ENCODE measurements around the gene C19orf85.
A peak's percentile ranks its signal among the peaks of the same experiment; 100 is the strongest.

C19orf85 gene

DNA sequence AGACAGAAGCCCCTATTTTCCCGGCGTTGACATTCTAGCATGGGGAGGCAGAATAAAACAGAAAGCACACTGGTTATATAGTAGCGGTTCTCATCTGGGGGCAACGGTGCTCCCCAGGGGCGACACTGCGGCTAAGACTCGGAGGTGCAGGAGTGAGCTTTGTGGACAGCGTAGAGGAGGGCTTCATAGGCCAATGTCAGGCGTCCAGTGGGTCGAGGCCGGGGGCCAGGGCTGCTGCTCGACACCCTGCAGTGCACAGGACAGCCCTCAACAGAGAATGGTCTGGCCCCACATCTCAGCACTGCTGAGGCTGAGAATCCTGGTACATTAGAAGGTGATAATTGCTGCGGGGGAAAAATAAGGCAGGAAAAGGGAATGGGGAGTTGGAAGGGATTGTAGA, 13.4 kb upstream of the C19orf85 start:
- no peak for DNase-seq (ENCODE audit: low spot score)

DNA sequence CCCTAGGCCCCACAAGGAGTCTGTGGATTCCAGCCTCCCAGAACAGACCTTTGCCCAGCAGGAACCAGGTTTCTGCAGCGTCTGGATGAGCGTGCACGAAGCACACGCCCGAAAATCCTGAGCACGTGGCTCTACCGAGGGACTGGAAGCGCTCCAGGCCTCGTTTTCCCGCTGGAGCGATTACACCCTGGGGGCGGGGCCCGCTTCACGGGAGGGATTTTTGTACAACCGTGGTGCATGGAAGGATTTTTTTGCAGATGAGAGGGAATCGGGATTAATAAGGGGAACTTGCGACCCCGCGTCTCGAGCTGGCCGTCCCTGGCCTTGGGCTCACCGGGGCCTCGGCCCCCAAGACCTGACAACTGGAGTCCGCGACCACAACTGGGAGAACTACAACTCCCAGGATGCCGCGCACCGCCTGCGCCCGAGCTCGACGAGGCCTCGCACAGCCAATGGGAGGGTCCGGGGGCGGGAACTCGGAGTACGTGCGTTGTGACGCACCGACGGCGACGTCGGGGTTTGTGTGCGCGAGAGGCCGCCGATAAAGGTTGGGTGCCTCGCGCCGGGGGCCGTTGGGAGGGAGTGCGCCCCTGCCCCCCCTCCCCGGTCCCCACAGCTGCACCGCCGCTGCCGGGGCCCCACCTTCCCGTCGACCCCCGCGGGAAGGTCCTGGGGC, 11.7 kb upstream of the C19orf85 start, which contains the start of gene ZNF628:
TSS of gene ZNF628 (plus strand) at position 518 of the 676 bp plus-strand sequence. CDS start 3,294 bp downstream, outside the sequence.
- peak; percentile 98 for DNase-seq (ENCODE audit: low spot score)

DNA sequence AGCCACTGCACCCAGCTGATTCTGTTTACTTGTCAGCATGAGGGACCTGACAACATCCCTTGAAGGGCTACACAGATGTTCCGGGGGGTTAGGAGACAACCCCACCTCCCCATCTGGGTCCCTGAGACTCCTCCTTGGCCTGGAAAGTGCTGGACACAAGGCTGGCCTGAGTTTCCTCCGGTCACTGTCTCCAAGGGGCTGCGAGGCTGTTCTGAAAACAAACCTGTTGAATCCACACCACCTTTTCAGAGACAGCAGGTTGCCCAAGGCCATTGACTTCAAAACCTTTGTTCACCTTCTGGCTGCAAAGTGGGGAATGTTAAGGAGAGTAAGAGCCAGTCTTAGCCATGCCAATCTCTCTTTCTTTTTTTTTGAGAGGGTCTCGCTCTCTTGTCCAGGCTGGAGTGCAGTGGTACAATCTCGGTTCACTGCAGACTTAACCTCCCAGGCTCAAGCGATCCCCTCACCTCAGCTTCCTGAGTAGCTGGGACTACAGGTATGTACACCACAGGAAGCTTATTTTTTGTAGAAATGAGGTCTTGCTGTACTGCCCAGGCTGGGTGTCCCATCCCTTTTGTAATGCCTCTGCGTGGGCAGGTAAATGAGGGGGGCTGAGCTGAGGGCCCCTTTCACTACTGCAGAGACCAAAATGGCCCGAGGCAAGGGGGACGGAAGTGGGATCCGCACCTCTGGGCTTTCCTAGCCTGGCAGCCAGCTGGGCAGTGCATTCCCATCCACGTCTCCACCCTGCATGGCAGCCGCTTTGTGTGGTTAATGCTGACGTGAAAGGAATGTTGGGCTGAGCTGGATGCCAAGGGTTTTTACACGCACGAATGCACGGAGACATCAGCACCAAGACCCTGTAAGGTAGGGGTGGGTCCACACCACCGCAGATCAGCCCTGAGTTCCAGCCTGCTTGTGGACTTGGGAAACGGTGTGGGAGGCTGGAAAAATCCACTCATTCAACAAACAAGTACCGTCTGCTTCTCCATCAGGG, 10.0 kb upstream of the C19orf85 start:
- DNase-seq (ENCODE audit: low spot score) = no peak

DNA sequence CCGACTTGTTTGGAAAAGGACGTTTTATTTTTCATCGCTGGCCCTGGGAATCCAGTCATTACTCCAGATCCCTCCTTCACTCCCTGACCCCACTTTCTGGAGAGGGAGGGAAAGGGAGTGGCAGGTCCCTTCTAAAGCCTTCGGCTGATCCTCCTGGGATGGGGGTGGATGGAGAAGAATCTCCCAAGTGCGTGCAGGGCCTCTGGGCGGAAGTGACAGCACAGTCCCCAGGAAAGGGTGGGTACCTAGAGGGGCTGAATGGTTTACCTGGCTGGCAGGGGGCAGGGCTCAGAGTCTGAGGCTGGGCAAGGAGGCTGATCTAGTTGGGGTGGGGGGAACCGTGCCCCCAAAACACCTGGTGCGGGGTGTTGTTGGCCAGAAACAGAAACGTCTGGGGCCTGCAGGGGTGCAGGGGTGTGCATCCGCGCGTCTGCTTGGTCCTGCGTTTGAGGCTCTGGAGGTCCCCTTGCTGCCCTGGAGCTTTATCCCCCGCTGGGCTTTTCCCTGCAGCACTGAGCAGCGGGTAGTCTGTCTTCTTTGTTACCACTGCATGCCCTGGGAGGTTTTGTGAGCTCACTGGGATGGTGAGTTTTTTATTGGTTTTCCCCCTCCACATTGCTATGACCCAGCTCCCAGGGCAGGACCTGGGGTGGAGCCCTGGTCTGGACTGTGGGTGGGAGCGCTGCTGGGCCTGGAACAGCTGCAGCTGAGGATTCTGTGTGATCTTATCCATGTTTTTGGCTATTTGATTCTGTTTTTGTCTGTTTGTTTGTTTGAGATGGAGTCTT, 8.9 kb upstream of the C19orf85 start:
- no peak for DNase-seq (ENCODE audit: low spot score)

DNA sequence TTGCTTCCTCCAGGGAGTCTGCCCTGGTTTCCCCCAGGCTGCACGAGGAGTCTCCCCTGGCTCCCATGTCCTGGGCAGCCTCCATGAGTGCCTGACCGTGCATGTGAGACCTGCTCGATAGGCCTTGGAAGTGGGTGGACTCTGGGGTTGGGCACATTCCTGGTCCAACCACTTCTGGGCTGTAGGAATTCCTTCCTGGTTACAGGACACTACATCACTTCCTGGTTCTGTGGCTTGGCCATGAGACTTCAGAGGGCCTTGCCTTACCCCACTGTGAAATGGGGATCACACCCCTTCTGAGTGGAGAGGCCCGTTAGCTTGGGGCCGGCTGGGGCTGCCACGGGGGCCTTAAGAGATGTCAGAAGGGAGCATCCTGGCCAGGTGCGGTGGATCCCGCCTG, 7.9 kb upstream of the C19orf85 start:
- no peak for DNase-seq (ENCODE audit: low spot score)

DNA sequence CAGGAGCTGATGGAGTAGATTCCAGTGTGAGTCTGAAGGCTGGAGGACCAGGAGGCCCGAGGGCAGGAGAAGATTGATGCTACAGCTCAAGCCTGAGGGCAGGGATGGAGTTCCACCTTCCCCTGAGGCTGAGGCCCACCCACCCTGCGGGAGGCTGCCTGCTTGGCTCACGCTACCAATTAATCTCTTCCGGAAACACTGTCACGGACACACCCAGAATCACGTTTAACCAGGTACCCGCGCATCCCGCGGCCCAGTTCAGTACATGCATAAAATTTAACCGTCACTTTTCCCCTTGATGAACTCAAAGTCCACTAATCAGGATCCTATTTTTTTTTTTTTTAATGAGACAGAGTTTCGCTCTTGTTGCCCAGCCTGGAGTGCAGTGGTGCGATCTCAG, 6.7 kb upstream of the C19orf85 start:
- DNase-seq (ENCODE audit: low spot score) = no peak

DNA sequence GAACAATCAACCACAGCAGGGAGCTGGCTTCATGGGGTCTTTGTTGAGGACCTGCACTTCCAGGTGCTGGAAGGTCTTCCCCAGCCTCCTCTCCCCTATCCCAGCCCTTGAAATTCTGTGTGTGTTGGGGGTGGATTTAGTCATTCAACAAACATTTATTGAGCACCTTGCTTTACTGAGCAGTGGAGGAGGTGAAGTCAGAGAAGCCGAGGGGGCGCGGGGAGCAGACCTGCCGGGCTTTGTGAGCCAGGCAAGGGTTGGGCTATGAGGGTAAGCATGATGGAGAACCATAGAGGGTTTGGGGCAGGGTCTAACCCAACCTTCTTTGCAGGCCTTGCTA, 3.5 kb upstream of the C19orf85 start:
- DNase-seq (ENCODE audit: low spot score) = no peak

DNA sequence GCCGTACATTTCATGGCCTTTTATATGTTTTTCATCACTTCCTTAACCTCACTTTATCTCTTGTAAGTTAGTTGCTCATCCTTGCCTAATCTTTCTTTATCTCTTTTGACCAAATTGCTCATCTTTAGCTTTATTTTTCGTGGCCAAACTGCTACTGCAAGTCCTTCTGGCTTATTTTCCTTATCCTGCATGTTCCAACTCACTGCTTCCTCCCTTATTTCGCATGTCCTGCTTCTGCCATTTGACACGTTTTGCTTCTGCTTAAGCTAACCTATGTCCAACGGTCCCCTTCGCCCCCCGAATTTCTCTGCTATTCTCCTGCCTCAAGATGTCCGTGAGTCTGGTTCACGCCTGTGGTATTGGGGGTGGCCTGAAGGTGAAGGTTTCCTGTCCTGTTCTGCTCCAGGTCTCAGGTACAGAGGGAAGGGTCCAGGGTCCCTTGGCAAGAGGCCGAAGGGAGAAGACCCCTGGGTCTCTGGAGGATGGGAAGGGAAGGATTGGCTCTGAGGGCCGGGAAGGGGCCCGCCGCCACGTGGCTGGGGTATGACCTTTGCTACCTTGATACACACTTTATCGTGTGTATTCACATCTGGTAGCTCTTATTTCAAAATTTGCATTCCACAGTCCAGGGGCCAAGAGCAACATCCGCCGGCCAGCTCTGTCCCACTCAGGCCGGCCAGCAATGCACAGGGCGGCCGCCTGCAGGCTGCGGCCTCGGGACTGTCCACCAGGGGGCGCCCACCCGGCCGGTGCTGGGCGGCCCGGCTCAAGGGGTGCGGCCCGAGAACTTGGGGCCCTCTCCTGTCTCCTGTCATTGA, 2.9 kb upstream of the C19orf85 start:
- peak; percentile 85 for DNase-seq (ENCODE audit: low spot score)

DNA sequence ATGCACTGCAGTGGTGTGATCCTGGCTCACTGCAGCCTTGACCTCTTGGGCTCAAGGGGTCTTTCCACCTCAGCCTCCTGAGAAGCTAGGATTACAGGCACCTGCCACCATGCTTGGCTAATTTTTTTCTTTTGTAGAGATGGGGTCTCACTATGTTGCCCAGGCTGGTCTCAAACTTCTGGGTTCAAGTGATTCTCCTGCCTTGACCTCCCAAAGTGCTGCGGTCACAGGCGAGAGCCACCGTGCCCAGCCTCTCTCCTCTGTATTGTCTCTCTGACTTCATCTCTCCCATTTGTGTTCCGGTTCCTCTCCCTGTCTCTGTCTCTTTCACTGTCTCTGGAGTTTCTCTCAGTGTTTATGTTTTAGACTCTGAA, 1.7 kb upstream of the C19orf85 start:
- DNase-seq (ENCODE audit: low spot score) = no peak

DNA sequence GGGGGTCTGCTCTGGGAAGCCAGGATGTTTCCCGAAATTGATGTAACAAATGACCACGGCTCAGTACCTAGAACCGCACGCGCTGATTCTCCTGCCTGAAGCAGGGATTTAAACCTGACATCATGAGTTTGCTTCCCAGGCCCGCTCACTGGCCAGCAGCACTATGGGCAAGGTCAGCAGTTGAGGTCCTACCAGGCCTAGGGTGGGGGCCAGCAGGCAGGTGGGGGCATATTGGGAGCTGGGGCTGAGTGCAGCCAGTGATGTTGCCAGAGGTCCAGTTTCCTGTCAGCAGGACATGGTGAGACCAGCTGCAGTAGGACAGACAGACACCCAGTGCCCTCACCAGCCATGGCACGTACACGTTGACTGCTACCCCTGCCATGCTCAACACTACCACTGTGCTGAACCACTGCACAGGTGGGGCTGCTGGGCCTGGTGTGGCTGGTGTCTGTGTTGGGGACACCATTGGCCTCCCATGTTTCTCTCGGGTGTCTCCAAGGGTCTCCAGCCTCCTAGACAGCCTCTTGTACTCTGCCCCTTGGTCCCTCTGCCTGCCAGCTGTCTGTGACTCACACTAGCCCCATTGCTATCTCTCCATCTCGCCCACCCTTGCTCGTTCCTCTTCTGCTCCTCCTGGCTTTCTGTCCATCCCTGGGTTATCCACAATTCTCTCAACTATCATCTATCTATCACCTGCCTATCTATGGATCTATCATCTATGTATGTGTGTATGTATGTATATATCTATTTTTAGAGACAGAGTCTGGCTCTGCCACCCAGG, 1.1 kb upstream of the C19orf85 start:
- DNase-seq (ENCODE audit: low spot score) = no peak

DNA sequence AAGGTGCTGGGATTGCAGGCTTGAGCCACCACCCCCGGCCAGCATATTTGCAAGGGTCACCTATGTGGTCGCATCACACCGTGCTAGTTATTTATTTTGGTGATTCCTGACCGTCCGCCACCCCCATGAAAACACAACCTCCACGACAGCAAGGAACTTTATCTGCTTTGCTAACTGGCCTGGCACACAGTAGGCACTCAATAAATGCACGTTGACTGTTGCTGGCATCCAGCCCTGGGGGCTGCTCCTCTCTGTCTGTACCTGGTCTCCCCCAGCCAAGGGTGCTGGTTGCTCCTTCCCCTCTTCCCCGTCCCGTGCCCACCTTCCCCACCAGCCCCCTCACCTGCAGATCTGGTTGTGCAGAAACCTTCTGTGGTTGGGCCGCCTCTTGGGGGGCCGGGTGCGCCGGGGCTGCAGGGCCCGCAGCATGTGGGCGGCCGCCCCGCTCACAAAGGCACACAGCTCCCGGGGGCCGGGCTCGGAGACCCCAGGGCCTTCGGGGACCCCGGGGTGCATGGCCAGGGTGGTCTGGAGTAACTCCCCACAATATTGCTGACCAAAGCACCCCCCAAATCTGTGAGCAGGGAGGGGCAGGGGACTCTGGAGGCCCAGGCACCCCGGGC, 401 bp downstream of the C19orf85 start:
- peak; percentile 48 for DNase-seq (ENCODE audit: low spot score)

DNA sequence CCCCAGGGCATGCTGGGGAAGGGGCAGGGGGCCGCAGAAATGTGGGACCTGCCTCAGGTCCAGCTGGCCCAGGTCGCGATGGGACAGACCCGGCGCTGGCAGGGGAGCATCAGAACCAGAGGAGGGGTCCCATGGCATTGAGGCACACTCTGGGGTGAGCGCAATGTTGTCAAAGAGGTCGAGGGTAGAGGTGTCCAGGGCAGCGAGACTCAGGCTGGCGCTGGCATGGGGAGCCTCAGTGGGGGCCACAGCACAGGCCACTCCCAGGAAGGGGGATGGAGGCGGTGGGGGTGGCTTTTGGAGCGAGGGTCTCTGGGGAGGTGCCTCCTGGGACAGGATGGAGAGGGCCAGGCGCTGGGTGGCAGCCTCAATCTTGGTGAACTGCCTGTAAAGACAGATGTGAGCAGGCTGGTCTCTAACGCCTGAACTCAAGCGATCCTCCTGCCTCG, 944 bp downstream of the C19orf85 start:
- DNase-seq (ENCODE audit: low spot score) = peak; percentile 50

DNA sequence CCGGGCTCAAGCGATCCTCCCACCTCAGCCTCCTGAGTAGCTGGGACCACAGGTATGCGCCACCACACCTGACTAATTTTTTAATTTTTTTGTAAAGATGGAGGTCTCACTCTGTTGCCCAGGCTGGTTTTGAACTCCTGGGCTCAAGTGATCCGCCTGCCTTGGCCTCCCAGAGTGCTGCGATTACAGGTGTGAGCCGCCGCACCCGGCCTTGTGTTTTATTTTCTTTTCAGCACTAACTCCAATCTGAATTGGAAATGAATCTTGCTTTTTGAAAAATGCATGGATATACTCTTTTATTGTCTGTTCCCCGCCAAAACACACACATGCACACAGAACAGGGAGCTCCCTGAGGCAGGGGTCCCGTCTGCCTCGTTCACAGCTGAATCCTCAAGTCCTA, 1.8 kb downstream of the C19orf85 start:
- no peak for DNase-seq (ENCODE audit: low spot score)

DNA sequence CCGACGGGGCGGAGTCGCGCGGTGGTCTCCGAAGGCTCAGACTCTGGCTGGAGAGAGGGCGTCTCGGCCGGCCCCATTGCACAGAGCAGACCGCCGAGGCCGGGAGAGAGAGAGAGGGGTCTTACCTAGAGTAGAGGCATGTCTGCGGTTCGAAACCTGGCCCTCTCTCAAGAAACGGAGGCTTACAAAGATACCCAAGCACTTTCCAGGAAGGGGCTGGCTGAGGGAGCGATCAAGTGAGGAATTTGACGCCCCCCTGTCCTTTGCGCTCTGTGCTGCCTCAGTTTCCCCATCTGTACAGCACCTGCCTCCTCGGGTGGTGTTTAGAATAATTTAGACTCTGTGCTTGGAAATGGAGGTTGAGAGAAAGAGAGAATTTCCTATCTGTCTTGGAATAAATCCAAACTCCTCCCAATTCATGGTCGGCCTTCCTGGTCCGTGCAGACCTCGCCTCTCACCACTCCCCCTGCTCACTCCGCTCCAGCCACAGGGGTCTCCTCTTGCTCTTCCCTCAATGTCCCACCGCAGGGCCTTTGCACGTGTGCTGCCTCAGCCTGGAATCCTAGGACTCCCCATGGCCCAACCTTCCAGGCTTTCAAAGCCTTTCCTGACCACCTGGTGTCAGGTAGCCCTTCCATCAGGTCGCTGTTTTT, 2.5 kb downstream of the C19orf85 start:
- peak; percentile 50 for DNase-seq (ENCODE audit: low spot score)

DNA sequence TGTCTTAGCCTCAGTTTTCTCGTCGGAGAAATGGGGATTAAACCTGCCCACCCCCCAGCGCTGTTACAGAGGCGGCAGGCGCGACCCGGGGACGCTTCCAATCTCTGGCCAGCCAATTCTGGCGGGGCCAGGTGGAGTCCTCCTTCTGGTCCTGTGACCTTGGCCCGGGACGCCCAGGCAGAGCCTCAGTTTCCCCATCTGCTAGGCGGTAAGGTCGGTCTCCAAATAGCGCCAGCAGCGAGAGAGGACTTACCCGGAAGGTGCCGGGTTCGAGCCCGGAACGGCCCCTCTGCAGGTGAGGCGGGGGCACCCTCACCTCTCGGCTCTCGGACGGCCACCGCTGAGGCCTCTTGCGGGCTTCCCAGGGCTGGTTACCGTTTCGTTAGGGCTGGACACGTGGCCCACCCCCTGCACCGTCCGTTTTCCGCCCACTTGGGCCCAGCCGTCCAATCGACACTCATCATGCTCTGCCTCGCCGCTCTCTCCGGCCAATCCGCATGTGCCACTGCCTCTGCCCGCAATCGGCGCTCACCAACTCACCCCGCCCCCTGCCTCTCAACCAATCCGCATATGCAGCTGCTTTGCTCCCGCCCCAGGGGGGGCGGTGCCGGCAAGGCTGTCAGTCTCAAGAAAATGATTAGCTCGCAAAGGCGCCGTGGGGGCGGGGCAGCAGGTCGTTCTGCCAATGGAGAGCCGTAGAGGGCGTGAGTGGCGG, 3.1 kb downstream of the C19orf85 start, which contains the start of gene ISOC2:
TSS of gene ISOC2 (minus strand) at position 384 of the 715 bp plus-strand sequence. CDS start 5,156 bp downstream, outside the sequence.
- peak; percentile 100 for DNase-seq (ENCODE audit: low spot score)

DNA sequence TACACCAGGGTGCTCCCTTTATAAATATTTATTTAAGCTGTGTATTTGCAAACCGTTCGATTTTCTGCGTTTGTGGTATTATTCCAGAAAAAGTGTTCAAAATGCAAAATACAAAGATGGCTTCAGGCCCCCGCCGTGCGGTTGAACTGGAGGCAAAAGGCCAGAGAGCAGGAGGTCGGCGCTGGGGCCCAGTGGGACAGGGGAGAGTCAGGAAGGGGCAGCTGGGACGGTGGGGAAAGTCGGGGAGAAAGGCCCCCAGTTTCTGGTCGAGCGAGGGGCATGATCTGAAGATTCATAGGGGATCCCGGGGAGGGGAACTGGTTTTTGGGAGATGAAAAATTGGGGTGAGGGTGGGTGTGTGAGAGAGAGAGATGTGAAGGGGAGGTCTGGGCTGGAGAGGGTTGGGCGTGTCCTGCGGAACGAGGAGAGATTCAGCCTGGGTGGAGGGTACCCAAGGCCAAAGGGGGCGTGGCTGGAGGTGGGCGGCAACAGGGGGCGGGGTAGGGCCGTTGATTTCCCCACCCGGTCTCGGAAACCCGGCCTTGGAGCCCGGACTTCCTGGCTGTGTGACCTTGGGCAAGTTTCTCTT, 3.8 kb downstream of the C19orf85 start:
- DNase-seq (ENCODE audit: low spot score) = peak; percentile 88

DNA sequence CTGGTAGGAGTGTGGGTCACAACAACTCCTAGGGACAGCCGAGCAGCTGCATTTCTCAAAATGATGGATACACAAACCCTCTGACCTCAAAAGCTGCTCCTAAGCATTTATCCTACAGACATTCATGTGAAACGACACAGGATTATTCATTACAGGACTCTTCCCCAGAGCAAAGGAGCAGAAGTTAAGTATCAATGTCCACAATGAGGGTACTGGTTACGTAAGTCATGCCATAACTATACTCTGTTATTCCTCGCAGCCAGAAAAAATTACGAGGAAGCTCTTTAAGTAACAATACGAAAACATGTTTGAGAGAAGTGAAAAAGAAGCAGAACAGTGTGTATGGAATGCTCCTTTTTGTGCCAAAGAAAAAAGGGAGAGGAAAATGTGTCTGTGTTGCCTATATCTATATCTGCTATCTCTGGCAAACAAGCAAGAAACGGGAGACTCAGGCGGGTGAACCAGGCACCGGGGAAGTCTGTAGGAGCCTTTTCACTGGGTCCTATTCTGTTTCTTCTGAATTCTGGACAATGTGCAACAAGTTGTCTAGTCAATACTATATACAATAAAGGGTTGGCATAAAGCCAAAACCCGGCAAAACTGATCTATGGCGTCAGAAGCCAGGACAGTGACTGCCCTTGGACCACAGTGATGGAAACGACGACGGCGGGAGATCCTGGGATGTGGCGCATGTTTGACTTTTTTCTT, 4.4 kb downstream of the C19orf85 start:
- peak; percentile 49 for DNase-seq (ENCODE audit: low spot score)

DNA sequence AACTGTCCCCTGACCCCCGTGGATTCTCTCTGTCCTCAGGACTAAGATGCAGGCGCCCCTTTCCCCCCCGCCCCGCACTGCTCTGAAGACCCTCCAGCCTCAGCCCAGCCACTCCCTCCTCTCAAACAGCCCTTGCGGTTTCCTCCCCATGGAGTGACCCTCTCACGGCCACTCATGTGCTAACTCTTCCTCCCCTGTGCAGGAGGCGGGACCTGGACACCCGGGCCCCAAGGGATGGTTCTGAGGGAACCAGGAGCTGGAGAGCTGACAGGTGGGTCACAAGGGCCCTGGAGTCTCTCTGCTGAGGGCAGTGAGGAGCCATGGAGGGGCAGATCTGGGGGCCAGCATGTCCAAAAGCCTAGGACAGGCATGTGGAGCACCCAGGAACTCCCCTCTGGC, 5.0 kb downstream of the C19orf85 start:
- DNase-seq (ENCODE audit: low spot score) = no peak

All from ecto neural progenitor cell (in vitro differentiated cells).